ENCODE measurements around the gene PPM1N. TPM values are rescaled to one million over a fixed set of nuclear protein-coding genes. Genes with fewer than 3 reads are reported as not detected.
"Not testable (repeated sequence)": the region's sequence is repeated elsewhere in the genome, so short reads cannot be mapped to it uniquely, and the experiment has no call there.

PPM1N gene
- polyA plus RNA-seq, 1 donor, result 1.0 TPM

- H3K9me3 ChIP-seq (ENCODE audit: control insufficient read depth, low read depth, low read length); DNase-seq; H3K4me3 ChIP-seq (ENCODE audit: low read length); H3K27ac ChIP-seq (ENCODE audit: low read length); H3K36me3 ChIP-seq (ENCODE audit: control insufficient read depth, insufficient read depth, low read length); H3K27me3 ChIP-seq (ENCODE audit: control insufficient read depth, insufficient read depth, low read length): not testable (repeated sequence)
- peaks cover 30% of the 10 kb centered on the region for H3K4me1 ChIP-seq (ENCODE audit: control insufficient read depth, insufficient read depth, low read length)
- no CpG with 5 or more reads among the region's 11 CpGs for WGBS (ENCODE audit: insufficient coverage, low lambda C conversion rate)
Measured at GRCh38 chr19:45510352-45510751, 12.1 kb downstream of the PPM1N start.

GRCh38 chr19:45511074-45511473, 12.8 kb downstream of the PPM1N start:
- Histone ChIP-seq H3K27ac (ENCODE audit: low read length) (no peak overlapping the region), H3K4me3 (ENCODE audit: low read length) (no peak overlapping the region), H3K27me3 (ENCODE audit: control insufficient read depth, insufficient read depth, low read length) (no peaks in the 10 kb centered on the region), H3K36me3 (ENCODE audit: control insufficient read depth, insufficient read depth, low read length) (peaks cover 12% of the 10 kb centered on the region), H3K9me3 (ENCODE audit: control insufficient read depth, low read depth, low read length) (no peaks in the 10 kb centered on the region), H3K4me1 (ENCODE audit: control insufficient read depth, insufficient read depth, low read length) (peaks cover 31% of the 10 kb centered on the region)
- 100% methylated on average over 2 of the region's 5 CpGs for WGBS (ENCODE audit: insufficient coverage, low lambda C conversion rate)
- no peak for DNase-seq

- WGBS (ENCODE audit: insufficient coverage, low lambda C conversion rate), result no CpG with 5 or more reads among the region's 6 CpGs
- Histone ChIP-seq H3K27me3 (ENCODE audit: control insufficient read depth, insufficient read depth, low read length) (no peaks in the 10 kb centered on the region), H3K9me3 (ENCODE audit: control insufficient read depth, low read depth, low read length) (no peaks in the 10 kb centered on the region), H3K27ac (ENCODE audit: low read length) (no peak overlapping the region), H3K4me1 (ENCODE audit: control insufficient read depth, insufficient read depth, low read length) (peaks cover 30% of the 10 kb centered on the region), H3K4me3 (ENCODE audit: low read length) (no peak overlapping the region), H3K36me3 (ENCODE audit: control insufficient read depth, insufficient read depth, low read length) (peaks cover 15% of the 10 kb centered on the region)
- no peak for DNase-seq
Measured at GRCh38 chr19:45512881-45513483, 14.7 kb downstream of the PPM1N start.

- H3K4me3 ChIP-seq (ENCODE audit: low read length), result no peak overlapping the region
- peaks cover 26% of the 10 kb centered on the region for H3K36me3 ChIP-seq (ENCODE audit: control insufficient read depth, insufficient read depth, low read length)
- H3K4me1 ChIP-seq (ENCODE audit: control insufficient read depth, insufficient read depth, low read length), result peaks cover 28% of the 10 kb centered on the region
- H3K27ac ChIP-seq (ENCODE audit: low read length), result peak overlapping the region; percentile 38
- WGBS (ENCODE audit: insufficient coverage, low lambda C conversion rate), result no CpG with 5 or more reads among the region's 13 CpGs
- H3K9me3 ChIP-seq (ENCODE audit: control insufficient read depth, low read depth, low read length), result no peaks in the 10 kb centered on the region
- H3K27me3 ChIP-seq (ENCODE audit: control insufficient read depth, insufficient read depth, low read length), result no peaks in the 10 kb centered on the region
- peak; percentile 73 to 81 for DNase-seq
Measured at GRCh38 chr19:45514376-45515051, 16.3 kb downstream of the PPM1N start.

- Histone ChIP-seq H3K27me3 (ENCODE audit: control insufficient read depth, insufficient read depth, low read length) (no peaks in the 10 kb centered on the region), H3K36me3 (ENCODE audit: control insufficient read depth, insufficient read depth, low read length) (peaks cover 29% of the 10 kb centered on the region), H3K27ac (ENCODE audit: low read length) (peak overlapping the region; percentile 38), H3K9me3 (ENCODE audit: control insufficient read depth, low read depth, low read length) (no peaks in the 10 kb centered on the region), H3K4me3 (ENCODE audit: low read length) (no peak overlapping the region), H3K4me1 (ENCODE audit: control insufficient read depth, insufficient read depth, low read length) (peaks cover 24% of the 10 kb centered on the region)
- no CpG with 5 or more reads among the region's 10 CpGs for WGBS (ENCODE audit: insufficient coverage, low lambda C conversion rate)
- DNase-seq, result no peak
Measured at GRCh38 chr19:45515081-45515624, 16.9 kb downstream of the PPM1N start.

GRCh38 chr19:45515807-45516401, 17.7 kb downstream of the PPM1N start:
- H3K4me3 ChIP-seq (ENCODE audit: low read length), result no peak overlapping the region
- H3K27ac ChIP-seq (ENCODE audit: low read length), result peak overlapping the region; percentile 38
- no peaks in the 10 kb centered on the region for H3K27me3 ChIP-seq (ENCODE audit: control insufficient read depth, insufficient read depth, low read length)
- DNase-seq, result peak in 1 of 2 donors; percentile 66
- peaks cover 32% of the 10 kb centered on the region for H3K36me3 ChIP-seq (ENCODE audit: control insufficient read depth, insufficient read depth, low read length)
- H3K9me3 ChIP-seq (ENCODE audit: control insufficient read depth, low read depth, low read length), result no peaks in the 10 kb centered on the region
- peaks cover 24% of the 10 kb centered on the region for H3K4me1 ChIP-seq (ENCODE audit: control insufficient read depth, insufficient read depth, low read length)
- WGBS (ENCODE audit: insufficient coverage, low lambda C conversion rate), result no CpG with 5 or more reads among the region's 9 CpGs

- Histone ChIP-seq H3K27ac (ENCODE audit: low read length) (no peak overlapping the region), H3K36me3 (ENCODE audit: control insufficient read depth, insufficient read depth, low read length) (peaks cover 38% of the 10 kb centered on the region), H3K27me3 (ENCODE audit: control insufficient read depth, insufficient read depth, low read length) (no peaks in the 10 kb centered on the region), H3K4me3 (ENCODE audit: low read length) (no peak overlapping the region), H3K4me1 (ENCODE audit: control insufficient read depth, insufficient read depth, low read length) (peaks cover 24% of the 10 kb centered on the region), H3K9me3 (ENCODE audit: control insufficient read depth, low read depth, low read length) (no peaks in the 10 kb centered on the region)
- DNase-seq, result no peak
- WGBS (ENCODE audit: insufficient coverage, low lambda C conversion rate), result 50% methylated on average over 2 of the region's 7 CpGs
Measured at GRCh38 chr19:45517238-45517637, 19.0 kb downstream of the PPM1N start.

- Histone ChIP-seq H3K9me3 (ENCODE audit: control insufficient read depth, low read depth, low read length) (no peaks in the 10 kb centered on the region), H3K4me1 (ENCODE audit: control insufficient read depth, insufficient read depth, low read length) (peaks cover 24% of the 10 kb centered on the region), H3K27me3 (ENCODE audit: control insufficient read depth, insufficient read depth, low read length) (no peaks in the 10 kb centered on the region), H3K27ac (ENCODE audit: low read length) (no peak overlapping the region), H3K4me3 (ENCODE audit: low read length) (no peak overlapping the region), H3K36me3 (ENCODE audit: control insufficient read depth, insufficient read depth, low read length) (peaks cover 44% of the 10 kb centered on the region)
- no peak for DNase-seq
- WGBS (ENCODE audit: insufficient coverage, low lambda C conversion rate), result 100% methylated on average over 2 of the region's 50 CpGs
Measured at GRCh38 chr19:45517641-45518468, 19.6 kb downstream of the PPM1N start.

GRCh38 chr19:45518469-45518826, 20.2 kb downstream of the PPM1N start:
- no peaks in the 10 kb centered on the region for H3K27me3 ChIP-seq (ENCODE audit: control insufficient read depth, insufficient read depth, low read length)
- peaks cover 47% of the 10 kb centered on the region for H3K36me3 ChIP-seq (ENCODE audit: control insufficient read depth, insufficient read depth, low read length)
- H3K9me3 ChIP-seq (ENCODE audit: control insufficient read depth, low read depth, low read length), result no peaks in the 10 kb centered on the region
- DNase-seq, result peak in 1 of 2 donors; percentile 34
- H3K4me1 ChIP-seq (ENCODE audit: control insufficient read depth, insufficient read depth, low read length), result peaks cover 24% of the 10 kb centered on the region
- no CpG with 5 or more reads among the region's 7 CpGs for WGBS (ENCODE audit: insufficient coverage, low lambda C conversion rate)
- H3K27ac ChIP-seq (ENCODE audit: low read length), result no peak overlapping the region
- no peak overlapping the region for H3K4me3 ChIP-seq (ENCODE audit: low read length)
